NB4 (cell line): ENCODE results near the gene TAS2R19.

Experiments
- DNase-seq: peaks from one replicate; pipeline ENCODE4 v3.0.0; 2010; ENCODE audit warnings: low read depth
- H3K4me3 ChIP-seq: one replicate; pipeline ENCODE4 v1.5.1; 2011; ENCODE audit warnings: mild to moderate bottlenecking, low read depth, low read length, moderate library complexity
- CTCF ChIP-seq: IDR thresholded peaks from one replicate; pipeline ENCODE4 v1.5.1; 2012; ENCODE audit warnings: low read depth, low read length
- MAX ChIP-seq: IDR thresholded peaks from 2 replicates; pipeline ENCODE4 v1.6.1; 2011; ENCODE audit warnings: low read depth, low read length
- MYC ChIP-seq: IDR thresholded peaks from 2 replicates; pipeline ENCODE4 v1.6.1; 2011; ENCODE audit warnings: low read depth, low read length
- POLR2A ChIP-seq: IDR thresholded peaks from 2 replicates; pipeline ENCODE4 v1.6.1; 2011; ENCODE audit warnings: mild to moderate bottlenecking; ENCODE audit not compliant: insufficient read length; ENCODE audit errors: extremely low read depth

The TAS2R19 gene

GRCh38 chr12:11031307-11031706, 8.9 kb upstream of the TAS2R19 start, which contains the start of gene TAS2R31:
TSS of gene TAS2R31 (minus strand) at chr12:11031407. CDS start at chr12:11031335, 72 bp downstream.
- no peak for DNase-seq
- H3K4me3 ChIP-seq = no peak within 1 kb of the TSS
- TF ChIP-seq CTCF (no peak), MYC (no peak), POLR2A (no peak), MAX (no peak)

- DNase-seq = no peak
- H3K4me3 ChIP-seq = no peak overlapping the region
- TF ChIP-seq POLR2A = no peak
- no peak for TF ChIP-seq MAX
- TF ChIP-seq MYC = no peak
- TF ChIP-seq CTCF = no peak
These were observed 3.7 kb upstream of the TAS2R19 start for GRCh38 chr12:11026118-11026517.

GRCh38 chr12:11023387-11023786, 967 bp upstream of the TAS2R19 start:
- no peak for DNase-seq
- TF ChIP-seq POLR2A (no peak), MYC (no peak), CTCF (no peak), MAX (no peak)
- H3K4me3 ChIP-seq = no peak overlapping the region

GRCh38 chr12:11016937-11017336, 5.5 kb downstream of the TAS2R19 start:
- no peak overlapping the region for H3K4me3 ChIP-seq
- no peak for DNase-seq
- no peak for TF ChIP-seq MAX
- TF ChIP-seq POLR2A = no peak

GRCh38 chr12:11015775-11016430, 6.5 kb downstream of the TAS2R19 start:
- DNase-seq = no peak
- no peak overlapping the region for H3K4me3 ChIP-seq
- TF ChIP-seq MYC = no peak
- TF ChIP-seq CTCF = no peak
- TF ChIP-seq POLR2A = no peak
- no peak for TF ChIP-seq MAX

GRCh38 chr12:11014234-11014633, 8.2 kb downstream of the TAS2R19 start:
- DNase-seq = no peak
- no peak for TF ChIP-seq POLR2A
- no peak for TF ChIP-seq MYC
- no peak for TF ChIP-seq CTCF
- no peak for TF ChIP-seq MAX
- H3K4me3 ChIP-seq = no peak overlapping the region
